ENCODE measurements around the gene MMP12.

- TF ChIP-seq, protein P1, sequence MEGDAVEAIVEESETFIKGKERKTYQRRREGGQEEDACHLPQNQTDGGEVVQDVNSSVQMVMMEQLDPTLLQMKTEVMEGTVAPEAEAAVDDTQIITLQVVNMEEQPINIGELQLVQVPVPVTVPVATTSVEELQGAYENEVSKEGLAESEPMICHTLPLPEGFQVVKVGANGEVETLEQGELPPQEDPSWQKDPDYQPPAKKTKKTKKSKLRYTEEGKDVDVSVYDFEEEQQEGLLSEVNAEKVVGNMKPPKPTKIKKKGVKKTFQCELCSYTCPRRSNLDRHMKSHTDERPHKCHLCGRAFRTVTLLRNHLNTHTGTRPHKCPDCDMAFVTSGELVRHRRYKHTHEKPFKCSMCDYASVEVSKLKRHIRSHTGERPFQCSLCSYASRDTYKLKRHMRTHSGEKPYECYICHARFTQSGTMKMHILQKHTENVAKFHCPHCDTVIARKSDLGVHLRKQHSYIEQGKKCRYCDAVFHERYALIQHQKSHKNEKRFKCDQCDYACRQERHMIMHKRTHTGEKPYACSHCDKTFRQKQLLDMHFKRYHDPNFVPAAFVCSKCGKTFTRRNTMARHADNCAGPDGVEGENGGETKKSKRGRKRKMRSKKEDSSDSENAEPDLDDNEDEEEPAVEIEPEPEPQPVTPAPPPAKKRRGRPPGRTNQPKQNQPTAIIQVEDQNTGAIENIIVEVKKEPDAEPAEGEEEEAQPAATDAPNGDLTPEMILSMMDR (IDR thresholded peaks at IDR 0.05): no peak
- TF ChIP-seq POLR2A (IDR thresholded peaks at IDR 0.05): no peak
Observed at GRCh38 chr11:102853055-102853454, 21.7 kb downstream of the MMP12 start.

Measured in Peyer's patch (tissue), 4 donors.